ENCODE results near the gene MDM2. TPM values are rescaled to one million over a fixed set of nuclear protein-coding genes. Genes with fewer than 3 reads are reported as not detected.

Gene MDM2
- total RNA-seq, 4 donors from 2014 or later: 44.3 to 84.2 (median 70.1) TPM

- no peak for ATAC-seq (ENCODE audit: low FRiP score)
- TF ChIP-seq CTCF (IDR thresholded peaks at IDR 0.05): no peak
These were observed 37.1 kb downstream of the MDM2 start for GRCh38 chr12:68844788-68845695.

GRCh38 chr12:68846811-68847210 is 38.8 kb downstream of the MDM2 start:
- no peak for DNase-seq (ENCODE audit: low spot score)
- TF ChIP-seq CTCF (IDR thresholded peaks at IDR 0.05): no peak
- no peak for ATAC-seq (ENCODE audit: low FRiP score)

More at GRCh38 chr12:68844788-68845695, 37.1 kb downstream of the MDM2 start:
- DNase-seq (ENCODE audit: low spot score): no peak

GRCh38 chr12:68850390-68850789 is 42.4 kb downstream of the MDM2 start:
- DNase-seq (ENCODE audit: low spot score) (no peak), ATAC-seq (ENCODE audit: low FRiP score) (no peak)
- TF ChIP-seq CTCF (IDR thresholded peaks at IDR 0.05): no peak

GRCh38 chr12:68851592-68852306 is 43.8 kb downstream of the MDM2 start:
- no peak for DNase-seq (ENCODE audit: low spot score)
- TF ChIP-seq CTCF (IDR thresholded peaks at IDR 0.05): no peak
- ATAC-seq (ENCODE audit: low FRiP score): no peak

- DNase-seq (ENCODE audit: low spot score) (no peak), ATAC-seq (ENCODE audit: low FRiP score) (no peak)
- TF ChIP-seq CTCF (IDR thresholded peaks at IDR 0.05): no peak
These were observed 45.6 kb downstream of the MDM2 start for GRCh38 chr12:68853396-68854077.

GRCh38 chr12:68854078-68854468 is 46.1 kb downstream of the MDM2 start:
- DNase-seq (ENCODE audit: low spot score): no peak
- no peak for TF ChIP-seq CTCF (IDR thresholded peaks at IDR 0.05)
- ATAC-seq (ENCODE audit: low FRiP score): no peak
